Neuronal stem cell (in vitro differentiated cells): Measurements from ENCODE around the gene CCDC97.

Experiments
- DNase-seq: peaks from one replicate; pipeline ENCODE4 v3.0.0-alpha.2; 2013; ENCODE audit warnings: low spot score
- H2AFZ ChIP-seq: one replicate; pipeline ENCODE4 v1.6.1; 2013; ENCODE audit warnings: mild to moderate bottlenecking, low read length, inconsistent platforms
- H2AK5ac ChIP-seq: 2 replicates; pipeline ENCODE4 v1.6.1; 2013; ENCODE audit warnings: low read depth, mild to moderate bottlenecking, inconsistent platforms, low read length, moderate library complexity, mixed read lengths
- H2BK120ac ChIP-seq: 2 replicates; pipeline ENCODE4 v1.6.1; 2013; ENCODE audit warnings: low read depth, mild to moderate bottlenecking, inconsistent platforms, low read length, moderate library complexity, mixed read lengths
- H2BK12ac ChIP-seq: one replicate; pipeline ENCODE4 v1.6.1; 2013; ENCODE audit warnings: low read length, inconsistent platforms
- H2BK15ac ChIP-seq: 2 replicates; pipeline ENCODE4 v1.6.1; 2013; ENCODE audit warnings: mild to moderate bottlenecking, low read length, inconsistent platforms, mixed read lengths
- H2BK5ac ChIP-seq: one replicate; pipeline ENCODE4 v1.6.1; 2013; ENCODE audit warnings: inconsistent platforms, mild to moderate bottlenecking, low read length, moderate library complexity
- H3K14ac ChIP-seq: one replicate; pipeline ENCODE4 v1.6.1; 2013; ENCODE audit warnings: low read length, inconsistent platforms
- H3K18ac ChIP-seq: 2 replicates; pipeline ENCODE4 v1.6.1; 2013; ENCODE audit warnings: low read length, inconsistent platforms
- H3K23ac ChIP-seq: 2 replicates; pipeline ENCODE4 v1.6.1; 2013; ENCODE audit warnings: low read depth, mild to moderate bottlenecking, mixed read lengths, low read length, inconsistent platforms; ENCODE audit not compliant: poor library complexity
- H3K27ac ChIP-seq: replicated peaks from 3 replicates; pipeline ENCODE4 v1.5.1; 2013; ENCODE audit warnings: low read length, inconsistent platforms
- H3K27me3 ChIP-seq, 3 experiments: 2 replicates each; pipeline ENCODE4 v1.6.1; 2013; ENCODE audit warnings: low read length in 3 of 3, mild to moderate bottlenecking in 2 of 3, inconsistent platforms in 1 of 3, low read depth in 1 of 3, mixed read lengths in 1 of 3, moderate library complexity in 1 of 3; ENCODE audit not compliant: control insufficient read depth in 3 of 3, insufficient read depth in 3 of 3
- H3K36me3 ChIP-seq, 2 donors: replicated peaks in 1 of 2; 2 replicates each; pipeline ENCODE4 v1.6.1; 2013; ENCODE audit warnings: low read length in 2 of 2; ENCODE audit not compliant: control insufficient read depth in 2 of 2, insufficient read depth in 2 of 2
- H3K4ac ChIP-seq: 2 replicates; pipeline ENCODE4 v1.6.1; 2013; ENCODE audit warnings: inconsistent platforms, mild to moderate bottlenecking, low read length, moderate library complexity
- H3K4me1 ChIP-seq, 2 donors: 1 replicate in 1 of 2; 2 replicates in 1 of 2; pipeline ENCODE4 v1.6.1; 2013; ENCODE audit warnings: low read length in 2 of 2, low read depth in 1 of 2; ENCODE audit not compliant: control insufficient read depth in 2 of 2, insufficient read depth in 1 of 2
- H3K4me2 ChIP-seq: one replicate; pipeline ENCODE4 v1.6.1; 2013; ENCODE audit warnings: mild to moderate bottlenecking, low read length, inconsistent platforms; ENCODE audit not compliant: insufficient read depth, poor library complexity, severe bottlenecking
- H3K4me3 ChIP-seq, 2 donors: 2 replicates each; pipeline ENCODE4 v1.5.1; 2013; ENCODE audit warnings: low read length in 2 of 2, mild to moderate bottlenecking in 2 of 2, inconsistent platforms in 1 of 2, moderate library complexity in 1 of 2
- H3K79me1 ChIP-seq: one replicate; pipeline ENCODE4 v1.6.1; 2013; ENCODE audit warnings: low read depth, mild to moderate bottlenecking, inconsistent platforms, low read length, moderate library complexity
- H3K9ac ChIP-seq: one replicate; pipeline ENCODE4 v1.6.1; 2013; ENCODE audit warnings: mild to moderate bottlenecking, low read depth, low read length, inconsistent platforms; ENCODE audit not compliant: poor library complexity
- H3K9me3 ChIP-seq, 2 donors: replicated peaks in 1 of 2; 2 replicates each; pipeline versions ENCODE3 to v1.6.1; 2013; ENCODE audit warnings: low read length in 2 of 2, mild to moderate bottlenecking in 2 of 2, inconsistent platforms in 1 of 2, low read depth in 1 of 2, mixed read lengths in 1 of 2, moderate library complexity in 1 of 2; ENCODE audit not compliant: control insufficient read depth in 2 of 2, insufficient read depth in 1 of 2
- H4K8ac ChIP-seq: one replicate; pipeline ENCODE4 v1.6.1; 2013; ENCODE audit warnings: low read depth, mild to moderate bottlenecking, inconsistent platforms, low read length, moderate library complexity
- H4K91ac ChIP-seq: one replicate; pipeline ENCODE4 v1.6.1; 2013; ENCODE audit warnings: low read length, low read depth, mild to moderate bottlenecking, inconsistent platforms; ENCODE audit not compliant: poor library complexity
- WGBS, 2 donors: extraction: QIAGEN DNeasy Blood & Tissue Kit; methylation state at CpG; one replicate each; pipeline ENCODE4 v1.1.7; 2013; ENCODE audit warnings: missing lambda C conversion rate in 2 of 2, mixed read lengths in 1 of 2; ENCODE audit not compliant: insufficient read length in 2 of 2, insufficient replicate concordance in 1 of 2; ENCODE audit errors: extremely low coverage in 2 of 2; 5-methylcytosine and 5-hydroxymethylcytosine counted together

CCDC97 gene

GRCh38 chr19:41302624-41303351 is 7.2 kb upstream of the CCDC97 start:
- H3K4ac ChIP-seq = no peak overlapping the region
- H2BK5ac ChIP-seq = no peak overlapping the region
- H3K23ac ChIP-seq = no peak overlapping the region
- no peak overlapping the region for H4K91ac ChIP-seq
- peaks cover 81 to 100% of the 10 kb centered on the region in 2 donors for H3K36me3 ChIP-seq
- no peak overlapping the region for H2BK15ac ChIP-seq
- H3K27me3 ChIP-seq = no peaks in the 10 kb centered on the region
- H3K18ac ChIP-seq = no peak overlapping the region
- no peak overlapping the region for H3K4me2 ChIP-seq
- H2BK12ac ChIP-seq = no peak overlapping the region
- H2BK120ac ChIP-seq = no peak overlapping the region
- no peak for DNase-seq
- H3K9me3 ChIP-seq = no peaks in the 10 kb centered on the region
- H3K4me1 ChIP-seq = peaks cover 0 to 4% of the 10 kb centered on the region in 2 donors
- H4K8ac ChIP-seq = no peak overlapping the region
- WGBS, 2 donors = no CpG with 5 or more reads among the region's 21 CpGs
- peaks cover 3% of the 10 kb centered on the region for H3K79me1 ChIP-seq
- H3K14ac ChIP-seq = no peak overlapping the region
- H3K4me3 ChIP-seq = no peak overlapping the region
- H2AK5ac ChIP-seq = no peak overlapping the region
- H3K27ac ChIP-seq = no peak overlapping the region
- no peak overlapping the region for H3K9ac ChIP-seq
- no peak overlapping the region for H2AFZ ChIP-seq

GRCh38 chr19:41303954-41304353 is 6.0 kb upstream of the CCDC97 start:
- Histone ChIP-seq H3K27me3 (no peaks in the 10 kb centered on the region), H3K79me1 (peaks cover 1% of the 10 kb centered on the region), H2AK5ac (no peak overlapping the region), H3K18ac (no peak overlapping the region), H2BK12ac (no peak overlapping the region), H3K23ac (peak overlapping the region; percentile 14), H3K4me3 (no peak overlapping the region), H3K36me3 (peaks cover 70 to 95% of the 10 kb centered on the region in 2 donors), H3K9ac (no peak overlapping the region), H3K4me2 (no peak overlapping the region), H2BK15ac (no peak overlapping the region), H2BK120ac (no peak overlapping the region), H3K9me3 (no peaks in the 10 kb centered on the region), H3K4me1 (peaks cover 0 to 2% of the 10 kb centered on the region in 2 donors), H3K27ac (no peak overlapping the region), H3K14ac (no peak overlapping the region), H3K4ac (no peak overlapping the region), H2BK5ac (no peak overlapping the region), H2AFZ (no peak overlapping the region), H4K91ac (no peak overlapping the region), H4K8ac (no peak overlapping the region)
- WGBS, 2 donors = no CpG with 5 or more reads among the region's 14 CpGs
- no peak for DNase-seq

- peaks cover 60 to 88% of the 10 kb centered on the region in 2 donors for H3K36me3 ChIP-seq
- H2AK5ac ChIP-seq = no peak overlapping the region
- H3K4ac ChIP-seq = no peak overlapping the region
- no peak overlapping the region for H3K27ac ChIP-seq
- H2BK12ac ChIP-seq = no peak overlapping the region
- no peak overlapping the region for H2BK5ac ChIP-seq
- H3K4me1 ChIP-seq = peaks cover 0 to 2% of the 10 kb centered on the region in 2 donors
- H4K91ac ChIP-seq = no peak overlapping the region
- no CpG with 5 or more reads among the region's 4 CpGs for WGBS, 2 donors
- H3K4me2 ChIP-seq = no peak overlapping the region
- H3K79me1 ChIP-seq = peaks cover 1% of the 10 kb centered on the region
- no peak overlapping the region for H3K4me3 ChIP-seq
- H3K9me3 ChIP-seq = no peaks in the 10 kb centered on the region
- DNase-seq = no peak
- H3K14ac ChIP-seq = no peak overlapping the region
- H3K27me3 ChIP-seq = no peaks in the 10 kb centered on the region
- no peak overlapping the region for H3K18ac ChIP-seq
- no peak overlapping the region for H4K8ac ChIP-seq
- H3K23ac ChIP-seq = no peak overlapping the region
- H2BK15ac ChIP-seq = no peak overlapping the region
- H3K9ac ChIP-seq = no peak overlapping the region
- no peak overlapping the region for H2AFZ ChIP-seq
- no peak overlapping the region for H2BK120ac ChIP-seq
These were observed 5.1 kb upstream of the CCDC97 start for GRCh38 chr19:41304706-41305483.
